HEK293 (cell line): ENCODE data around the gene PRELID3B.

ENCODE experiments used
- CTCF ChIA-PET: fragments of 350-600 bp; formaldehyde crosslinking; extraction: SDS; loops from one replicate; lab custom pipeline; 2021; ENCODE audit warnings: antibody characterized with exemption; lab: Yijun Ruan, JAX
- POLR2A ChIA-PET: fragments of 300-600 bp; formaldehyde crosslinking; extraction: SDS; loops from one replicate; lab custom pipeline; 2020; ENCODE audit warnings: antibody characterized with exemption, inconsistent platforms; lab: Yijun Ruan, JAX
- H3K27ac ChIP-seq: fragments of 200-500 bp; sonication (Bioruptor generic); 2 replicates; pipeline ENCODE4 v1.5.1; 2014; ENCODE audit warnings: low read depth, low read length, control low read depth, inconsistent platforms; ENCODE audit errors: extremely low read depth
- H3K36me3 ChIP-seq, 2 experiments: fragments of 200-500 bp in 1 of 2; sonication (Bioruptor generic) in 1 of 2; 1 replicate in 1 of 2; 2 replicates in 1 of 2; pipeline ENCODE4 v1.5.1; 2014 to 2017; ENCODE audit warnings: inconsistent platforms in 2 of 2, low read length in 2 of 2; ENCODE audit not compliant: control insufficient read depth in 2 of 2, insufficient read depth in 1 of 2
- H3K4me1 ChIP-seq: fragments of 200-500 bp; sonication (Bioruptor generic); 2 replicates; pipeline ENCODE4 v1.5.1; 2014; ENCODE audit warnings: mild to moderate bottlenecking, low read length, inconsistent platforms; ENCODE audit not compliant: control insufficient read depth, insufficient read depth
- H3K4me3 ChIP-seq: 2 replicates; pipeline ENCODE4 v1.5.1; 2011; ENCODE audit warnings: low read depth, mild to moderate bottlenecking, control low read depth, low read length, moderate library complexity
- H3K9me3 ChIP-seq: fragments of 200-500 bp; sonication (Bioruptor generic); 2 replicates; pipeline ENCODE4 v1.5.1; 2014; ENCODE audit warnings: low read depth, low read length, inconsistent platforms; ENCODE audit not compliant: control insufficient read depth, insufficient read depth
- AEBP2 ChIP-seq: fragments of 450-650 bp; formaldehyde crosslinking; IDR thresholded peaks from 2 replicates; pipeline ENCODE4 v1.5.1; 2016; ENCODE audit warnings: missing biosample characterization, missing genetic modification characterization, borderline replicate concordance
- ATF2 ChIP-seq: fragments of 450-650 bp; formaldehyde crosslinking; IDR thresholded peaks from 2 replicates; pipeline ENCODE4 v1.5.1; 2016; ENCODE audit warnings: missing biosample characterization, missing genetic modification characterization, low read depth
- GFI1B ChIP-seq: fragments of 450-650 bp; formaldehyde crosslinking; IDR thresholded peaks from 2 replicates; pipeline ENCODE4 v1.5.1; 2016; ENCODE audit warnings: missing biosample characterization, missing genetic modification characterization
- MEIS1 ChIP-seq: sonication (generic); formaldehyde crosslinking; IDR thresholded peaks from 2 replicates; pipeline ENCODE4 v1.8.1; 2022; ENCODE audit warnings: missing genetic modification reagents, mild to moderate bottlenecking, borderline replicate concordance
- PRDM1 ChIP-seq: fragments of 450-650 bp; formaldehyde crosslinking; IDR thresholded peaks from 2 replicates; pipeline ENCODE4; 2016; ENCODE audit warnings: missing biosample characterization, missing genetic modification characterization
- PRDM10 ChIP-seq: fragments of 450-650 bp; formaldehyde crosslinking; IDR thresholded peaks from 2 replicates; pipeline ENCODE4 v1.5.1; 2016; ENCODE audit warnings: missing biosample characterization, missing genetic modification characterization
- ZNF169 ChIP-seq: fragments of 450-650 bp; formaldehyde crosslinking; IDR thresholded peaks from 2 replicates; pipeline ENCODE4 v1.5.1; 2016; ENCODE audit warnings: missing biosample characterization, missing genetic modification characterization
- ZNF23 ChIP-seq: fragments of 450-650 bp; formaldehyde crosslinking; IDR thresholded peaks from 2 replicates; pipeline ENCODE4 v1.5.1; 2016; ENCODE audit warnings: missing biosample characterization, missing genetic modification characterization, borderline replicate concordance
- ZNF248 ChIP-seq: fragments of 450-650 bp; formaldehyde crosslinking; IDR thresholded peaks from 2 replicates; pipeline ENCODE4 v1.5.1; 2017; ENCODE audit warnings: missing biosample characterization, missing genetic modification characterization
- ZNF341 ChIP-seq: fragments of 450-650 bp; formaldehyde crosslinking; IDR thresholded peaks from 2 replicates; pipeline ENCODE4; 2016; ENCODE audit warnings: low read depth, missing biosample characterization, missing genetic modification characterization
- ZNF473 ChIP-seq: fragments of 450-650 bp; formaldehyde crosslinking; IDR thresholded peaks from 2 replicates; pipeline ENCODE4 v1.5.1; 2017; ENCODE audit warnings: missing biosample characterization, missing genetic modification characterization
- ZNF548 ChIP-seq: fragments of 450-650 bp; formaldehyde crosslinking; IDR thresholded peaks from 2 replicates; pipeline ENCODE4 v1.5.1; 2016; ENCODE audit warnings: missing biosample characterization, missing genetic modification characterization
- ZNF624 ChIP-seq: fragments of 450-650 bp; formaldehyde crosslinking; IDR thresholded peaks from 2 replicates; pipeline ENCODE4 v1.5.1; 2017; ENCODE audit warnings: missing biosample characterization, missing genetic modification characterization
- ZNF654 ChIP-seq: fragments of 450-650 bp; formaldehyde crosslinking; IDR thresholded peaks from 2 replicates; pipeline ENCODE4 v1.5.1; 2016; ENCODE audit warnings: low read depth, missing biosample characterization, missing genetic modification characterization
- ZNF660 ChIP-seq: fragments of 450-650 bp; IDR thresholded peaks from 2 replicates; pipeline ENCODE4 v1.5.1; 2018; ENCODE audit warnings: missing biosample characterization, mild to moderate bottlenecking, missing genetic modification characterization
- ZNF664 ChIP-seq: fragments of 450-650 bp; formaldehyde crosslinking; IDR thresholded peaks from 2 replicates; pipeline ENCODE4 v1.5.1; 2016; ENCODE audit warnings: missing biosample characterization, missing genetic modification characterization
- ZNF791 ChIP-seq: fragments of 450-650 bp; formaldehyde crosslinking; IDR thresholded peaks from 2 replicates; pipeline ENCODE4 v1.5.1; 2016; ENCODE audit warnings: missing biosample characterization, missing genetic modification characterization
- ZNF792 ChIP-seq: fragments of 450-650 bp; formaldehyde crosslinking; IDR thresholded peaks from 2 replicates; pipeline ENCODE4 v1.5.1; 2016; ENCODE audit warnings: missing biosample characterization, missing genetic modification characterization

PRELID3B gene

DNA sequence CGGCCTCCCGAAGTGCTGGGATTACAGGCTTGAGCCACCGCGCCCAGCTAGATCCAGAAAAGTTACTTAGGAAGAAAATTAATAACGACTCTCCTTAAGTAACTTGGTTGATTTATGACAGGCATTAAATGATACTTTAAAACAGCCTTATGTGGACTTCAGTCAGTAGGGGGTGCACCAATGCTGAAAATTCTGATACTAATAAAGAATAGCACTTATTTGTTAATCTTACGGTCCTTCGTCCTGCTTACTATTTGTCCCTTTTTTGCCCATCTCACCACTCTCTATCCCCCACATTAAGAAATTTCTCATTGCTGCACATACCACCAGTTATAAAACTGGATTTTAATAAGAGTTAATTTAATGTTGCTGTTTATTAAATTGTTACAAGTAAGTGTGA lies 12.7 kb upstream of the PRELID3B start:
- ChIA-PET POLR2A (no interaction called here), CTCF (no interaction called here)
- H3K36me3 ChIP-seq, result no peaks in the 10 kb centered on the region
- H3K9me3 ChIP-seq, result no peaks in the 10 kb centered on the region
- TF ChIP-seq ZNF654 (tag by site-specific recombination), result peak; percentile 7; the same call in 1 of the 2 replicates
- TF ChIP-seq AEBP2 (tag by site-specific recombination), result no peak
- no peak overlapping the region for H3K4me3 ChIP-seq
- no peak overlapping the region for H3K27ac ChIP-seq
- no peaks in the 10 kb centered on the region for H3K4me1 ChIP-seq

GRCh38 chr20:59051666-59052185 lies 9.1 kb upstream of the PRELID3B start:
- TF ChIP-seq ZNF660 (tag by site-specific recombination), result no peak
- no peak for TF ChIP-seq ZNF169 (tag by site-specific recombination)
- no peak for TF ChIP-seq ZNF473 (tag by site-specific recombination)
- TF ChIP-seq ZNF23 (tag by site-specific recombination), result no peak
- Histone ChIP-seq H3K4me3 (no peak overlapping the region), H3K9me3 (no peaks in the 10 kb centered on the region), H3K36me3 (no peaks in the 10 kb centered on the region), H3K4me1 (no peaks in the 10 kb centered on the region), H3K27ac (no peak overlapping the region)
- ChIA-PET POLR2A (no interaction called here), CTCF (interaction anchor here (0.6 to 0.7 kb wide), 3 partner anchors 13 to 406 kb away, joined by 3 to 8 read pairs (median 4); no protein-coding TSS in a partner anchor)

- Histone ChIP-seq H3K4me1 (no peaks in the 10 kb centered on the region), H3K27ac (no peak overlapping the region), H3K36me3 (no peaks in the 10 kb centered on the region), H3K4me3 (no peak overlapping the region), H3K9me3 (no peaks in the 10 kb centered on the region)
- ChIA-PET POLR2A (interaction anchor here (2.0 kb wide), 1 partner anchor 18 kb away, joined by 10 read pairs; the partner anchor contains the start of gene ATP5F1E), CTCF (interaction anchor here (0.7 to 1.7 kb wide), 2 partner anchors 37 to 333 kb away, joined by 3 to 6 read pairs; no protein-coding TSS in a partner anchor)
- TF ChIP-seq ZNF169 (tag by site-specific recombination) (no peak), ATF2 (tag by site-specific recombination) (peak; percentile 62; the same call in 1 of the 2 replicates), PRDM1 (tag by site-specific recombination) (0 out of 2 replicates have a peak, but pooled peaks have one; percentile 25), ZNF791 (no peak)
These were observed 7.9 kb upstream of the PRELID3B start for GRCh38 chr20:59050437-59050836.

GRCh38 chr20:59048681-59049030 lies 6.1 kb upstream of the PRELID3B start:
- no peak overlapping the region for H3K27ac ChIP-seq
- H3K4me1 ChIP-seq, result no peaks in the 10 kb centered on the region
- POLR2A ChIA-PET, result no interaction called here
- H3K4me3 ChIP-seq, result no peak overlapping the region
- H3K36me3 ChIP-seq, result no peaks in the 10 kb centered on the region
- CTCF ChIA-PET, result no interaction called here
- no peaks in the 10 kb centered on the region for H3K9me3 ChIP-seq
- TF ChIP-seq ZNF341 (tag by site-specific recombination) (no peak), ZNF624 (tag by site-specific recombination) (no peak), ZNF664 (tag by site-specific recombination) (no peak), ZNF548 (no peak), ZNF792 (no peak), ZNF248 (tag by site-specific recombination) (no peak), MEIS1 (no peak), GFI1B (tag by site-specific recombination) (no peak), PRDM10 (no peak)
